Neuronal stem cell (in vitro differentiated cells): Measurements from ENCODE around the gene GARIN5B.

Experiments
- DNase-seq: peaks from one replicate; pipeline ENCODE4 v3.0.0-alpha.2; 2013; ENCODE audit warnings: low spot score
- H2AFZ ChIP-seq: one replicate; pipeline ENCODE4 v1.6.1; 2013; ENCODE audit warnings: mild to moderate bottlenecking, low read length, inconsistent platforms
- H2AK5ac ChIP-seq: 2 replicates; pipeline ENCODE4 v1.6.1; 2013; ENCODE audit warnings: low read depth, mild to moderate bottlenecking, inconsistent platforms, low read length, moderate library complexity, mixed read lengths
- H2BK120ac ChIP-seq: 2 replicates; pipeline ENCODE4 v1.6.1; 2013; ENCODE audit warnings: low read depth, mild to moderate bottlenecking, inconsistent platforms, low read length, moderate library complexity, mixed read lengths
- H2BK12ac ChIP-seq: one replicate; pipeline ENCODE4 v1.6.1; 2013; ENCODE audit warnings: low read length, inconsistent platforms
- H2BK15ac ChIP-seq: 2 replicates; pipeline ENCODE4 v1.6.1; 2013; ENCODE audit warnings: mild to moderate bottlenecking, low read length, inconsistent platforms, mixed read lengths
- H2BK5ac ChIP-seq: one replicate; pipeline ENCODE4 v1.6.1; 2013; ENCODE audit warnings: inconsistent platforms, mild to moderate bottlenecking, low read length, moderate library complexity
- H3K14ac ChIP-seq: one replicate; pipeline ENCODE4 v1.6.1; 2013; ENCODE audit warnings: low read length, inconsistent platforms
- H3K18ac ChIP-seq: 2 replicates; pipeline ENCODE4 v1.6.1; 2013; ENCODE audit warnings: low read length, inconsistent platforms
- H3K23ac ChIP-seq: 2 replicates; pipeline ENCODE4 v1.6.1; 2013; ENCODE audit warnings: low read depth, mild to moderate bottlenecking, mixed read lengths, low read length, inconsistent platforms; ENCODE audit not compliant: poor library complexity
- H3K27ac ChIP-seq: replicated peaks from 3 replicates; pipeline ENCODE4 v1.5.1; 2013; ENCODE audit warnings: low read length, inconsistent platforms
- H3K27me3 ChIP-seq, 3 experiments: 2 replicates each; pipeline ENCODE4 v1.6.1; 2013; ENCODE audit warnings: low read length in 3 of 3, mild to moderate bottlenecking in 2 of 3, inconsistent platforms in 1 of 3, low read depth in 1 of 3, mixed read lengths in 1 of 3, moderate library complexity in 1 of 3; ENCODE audit not compliant: control insufficient read depth in 3 of 3, insufficient read depth in 3 of 3
- H3K36me3 ChIP-seq, 2 donors: replicated peaks in 1 of 2; 2 replicates each; pipeline ENCODE4 v1.6.1; 2013; ENCODE audit warnings: low read length in 2 of 2; ENCODE audit not compliant: control insufficient read depth in 2 of 2, insufficient read depth in 2 of 2
- H3K4ac ChIP-seq: 2 replicates; pipeline ENCODE4 v1.6.1; 2013; ENCODE audit warnings: inconsistent platforms, mild to moderate bottlenecking, low read length, moderate library complexity
- H3K4me1 ChIP-seq, 2 donors: 1 replicate in 1 of 2; 2 replicates in 1 of 2; pipeline ENCODE4 v1.6.1; 2013; ENCODE audit warnings: low read length in 2 of 2, low read depth in 1 of 2; ENCODE audit not compliant: control insufficient read depth in 2 of 2, insufficient read depth in 1 of 2
- H3K4me2 ChIP-seq: one replicate; pipeline ENCODE4 v1.6.1; 2013; ENCODE audit warnings: mild to moderate bottlenecking, low read length, inconsistent platforms; ENCODE audit not compliant: insufficient read depth, poor library complexity, severe bottlenecking
- H3K4me3 ChIP-seq, 2 donors: 2 replicates each; pipeline ENCODE4 v1.5.1; 2013; ENCODE audit warnings: low read length in 2 of 2, mild to moderate bottlenecking in 2 of 2, inconsistent platforms in 1 of 2, moderate library complexity in 1 of 2
- H3K79me1 ChIP-seq: one replicate; pipeline ENCODE4 v1.6.1; 2013; ENCODE audit warnings: low read depth, mild to moderate bottlenecking, inconsistent platforms, low read length, moderate library complexity
- H3K9ac ChIP-seq: one replicate; pipeline ENCODE4 v1.6.1; 2013; ENCODE audit warnings: mild to moderate bottlenecking, low read depth, low read length, inconsistent platforms; ENCODE audit not compliant: poor library complexity
- H3K9me3 ChIP-seq, 2 donors: replicated peaks in 1 of 2; 2 replicates each; pipeline versions ENCODE3 to v1.6.1; 2013; ENCODE audit warnings: low read length in 2 of 2, mild to moderate bottlenecking in 2 of 2, inconsistent platforms in 1 of 2, low read depth in 1 of 2, mixed read lengths in 1 of 2, moderate library complexity in 1 of 2; ENCODE audit not compliant: control insufficient read depth in 2 of 2, insufficient read depth in 1 of 2
- H4K8ac ChIP-seq: one replicate; pipeline ENCODE4 v1.6.1; 2013; ENCODE audit warnings: low read depth, mild to moderate bottlenecking, inconsistent platforms, low read length, moderate library complexity
- H4K91ac ChIP-seq: one replicate; pipeline ENCODE4 v1.6.1; 2013; ENCODE audit warnings: low read length, low read depth, mild to moderate bottlenecking, inconsistent platforms; ENCODE audit not compliant: poor library complexity
- WGBS, 2 donors: extraction: QIAGEN DNeasy Blood & Tissue Kit; methylation state at CpG; one replicate each; pipeline ENCODE4 v1.1.7; 2013; ENCODE audit warnings: missing lambda C conversion rate in 2 of 2, mixed read lengths in 1 of 2; ENCODE audit not compliant: insufficient read length in 2 of 2, insufficient replicate concordance in 1 of 2; ENCODE audit errors: extremely low coverage in 2 of 2; 5-methylcytosine and 5-hydroxymethylcytosine counted together

The GARIN5B gene

GRCh38 chr19:55305491-55305890 is 57.6 kb downstream of the GARIN5B start:
- Histone ChIP-seq H3K27ac (no peak overlapping the region), H2BK120ac (no peak overlapping the region), H3K23ac (no peak overlapping the region), H2BK5ac (peak overlapping the region; percentile 3), H3K9me3 (peaks cover 4 to 5% of the 10 kb centered on the region in 2 donors), H2BK15ac (no peak overlapping the region), H2AK5ac (no peak overlapping the region), H3K18ac (no peak overlapping the region), H4K8ac (no peak overlapping the region), H3K4ac (no peak overlapping the region), H3K4me1 (peaks cover 14 to 15% of the 10 kb centered on the region in 2 donors), H4K91ac (no peak overlapping the region), H3K9ac (no peak overlapping the region), H3K79me1 (no peaks in the 10 kb centered on the region), H3K14ac (no peak overlapping the region), H2BK12ac (no peak overlapping the region), H3K4me2 (no peak overlapping the region), H3K36me3 (peaks cover 54 to 80% of the 10 kb centered on the region in 2 donors), H3K27me3 (no peaks in the 10 kb centered on the region), H3K4me3 (no peak overlapping the region), H2AFZ (no peak overlapping the region)
- no peak for DNase-seq
- WGBS, 2 donors, result no CpG with 5 or more reads among the region's 9 CpGs

- Histone ChIP-seq H3K4me1 (peaks cover 13 to 14% of the 10 kb centered on the region in 2 donors), H3K27ac (no peak overlapping the region), H2BK12ac (no peak overlapping the region), H4K91ac (no peak overlapping the region), H3K4ac (no peak overlapping the region), H4K8ac (no peak overlapping the region), H2BK15ac (no peak overlapping the region), H3K9me3 (peaks cover 4 to 5% of the 10 kb centered on the region in 2 donors), H3K36me3 (peaks cover 52 to 77% of the 10 kb centered on the region in 2 donors), H3K23ac (no peak overlapping the region), H3K27me3 (no peaks in the 10 kb centered on the region), H3K79me1 (no peaks in the 10 kb centered on the region), H2AK5ac (peak overlapping the region; percentile 18), H2BK120ac (no peak overlapping the region), H2BK5ac (peak overlapping the region; percentile 3), H3K4me3 (no peak overlapping the region), H2AFZ (no peak overlapping the region), H3K9ac (no peak overlapping the region), H3K14ac (no peak overlapping the region), H3K18ac (peak overlapping the region; percentile 42), H3K4me2 (no peak overlapping the region)
- no peak for DNase-seq
- WGBS, 2 donors, result no CpG with 5 or more reads among the region's 14 CpGs
Measured at GRCh38 chr19:55304980-55305379, 58.1 kb downstream of the GARIN5B start.
